ENCODE data around the gene CASP3.
"Not testable (repeated sequence)": the region's sequence is repeated elsewhere in the genome, so short reads cannot be mapped to it uniquely, and the experiment has no call there.

CASP3 gene

DNA sequence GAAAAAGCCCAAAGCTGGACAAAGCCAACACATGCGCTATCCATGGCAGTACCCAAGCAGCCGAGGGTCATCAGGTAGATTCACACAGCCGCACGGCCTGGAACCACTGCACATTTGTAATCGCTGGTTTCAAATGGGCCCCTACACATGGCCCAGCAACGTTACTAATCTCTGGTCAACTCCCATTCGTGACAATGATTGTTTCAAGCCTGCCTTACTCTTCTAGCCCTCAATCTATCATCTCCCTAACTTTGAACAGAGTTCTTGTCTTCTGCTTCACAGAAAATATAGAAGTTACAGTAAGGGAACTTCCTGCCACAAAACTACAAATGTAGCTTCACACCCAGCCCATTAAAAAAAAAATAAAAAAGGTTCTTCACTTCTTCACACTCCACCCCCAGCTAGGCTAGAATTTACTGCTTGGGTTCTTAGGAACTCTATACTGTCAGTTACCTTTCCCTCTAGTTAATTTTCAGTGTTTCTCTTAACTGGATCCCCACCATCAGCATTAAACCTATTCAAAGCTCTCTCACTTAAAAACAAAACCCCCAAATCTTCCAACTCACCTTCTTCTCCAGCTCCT, 24.2 kb downstream of the CASP3 start:
- Histone ChIP-seq H3K36me3 (ENCODE audit: control insufficient read depth, insufficient read depth, low read length) (peaks cover 3% of the 10 kb centered on the region), H3K4me3 (replicated peaks; ENCODE audit: low read depth, low read length) (no peak overlapping the region), H3K27me3 (replicated peaks; ENCODE audit: control insufficient read depth, insufficient read depth, low read length) (no peaks in the 10 kb centered on the region)
- TF ChIP-seq, protein P1, sequence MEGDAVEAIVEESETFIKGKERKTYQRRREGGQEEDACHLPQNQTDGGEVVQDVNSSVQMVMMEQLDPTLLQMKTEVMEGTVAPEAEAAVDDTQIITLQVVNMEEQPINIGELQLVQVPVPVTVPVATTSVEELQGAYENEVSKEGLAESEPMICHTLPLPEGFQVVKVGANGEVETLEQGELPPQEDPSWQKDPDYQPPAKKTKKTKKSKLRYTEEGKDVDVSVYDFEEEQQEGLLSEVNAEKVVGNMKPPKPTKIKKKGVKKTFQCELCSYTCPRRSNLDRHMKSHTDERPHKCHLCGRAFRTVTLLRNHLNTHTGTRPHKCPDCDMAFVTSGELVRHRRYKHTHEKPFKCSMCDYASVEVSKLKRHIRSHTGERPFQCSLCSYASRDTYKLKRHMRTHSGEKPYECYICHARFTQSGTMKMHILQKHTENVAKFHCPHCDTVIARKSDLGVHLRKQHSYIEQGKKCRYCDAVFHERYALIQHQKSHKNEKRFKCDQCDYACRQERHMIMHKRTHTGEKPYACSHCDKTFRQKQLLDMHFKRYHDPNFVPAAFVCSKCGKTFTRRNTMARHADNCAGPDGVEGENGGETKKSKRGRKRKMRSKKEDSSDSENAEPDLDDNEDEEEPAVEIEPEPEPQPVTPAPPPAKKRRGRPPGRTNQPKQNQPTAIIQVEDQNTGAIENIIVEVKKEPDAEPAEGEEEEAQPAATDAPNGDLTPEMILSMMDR (IDR thresholded peaks at IDR 0.05; ENCODE audit: insufficient read depth, low read length, poor library complexity, severe bottlenecking), result no peak
- DNase-seq (ENCODE audit: extremely low read depth, insufficient read length), result no peak

DNA sequence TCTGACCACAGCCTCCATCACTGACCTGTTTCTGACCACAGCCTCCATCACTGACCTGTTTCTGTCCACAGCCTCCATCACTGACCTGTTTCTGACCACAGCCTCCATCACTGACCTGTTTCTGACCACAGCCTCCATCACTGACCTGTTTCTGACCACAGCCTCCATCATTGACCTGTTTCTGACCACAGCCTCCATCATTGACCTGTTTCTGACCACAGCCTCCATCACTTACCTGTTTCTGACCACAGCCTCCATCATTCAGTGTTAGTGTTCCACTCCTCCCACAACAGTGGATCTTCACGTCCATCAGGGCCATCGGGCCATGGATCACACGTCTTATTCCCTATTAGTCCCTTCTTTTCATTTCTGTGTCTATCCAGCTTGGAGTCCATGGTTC, 24.7 kb downstream of the CASP3 start:
- not testable (repeated sequence) for H3K36me3 ChIP-seq (ENCODE audit: control insufficient read depth, insufficient read depth, low read length); DNase-seq (ENCODE audit: extremely low read depth, insufficient read length); H3K4me3 ChIP-seq (replicated peaks; ENCODE audit: low read depth, low read length)

DNA sequence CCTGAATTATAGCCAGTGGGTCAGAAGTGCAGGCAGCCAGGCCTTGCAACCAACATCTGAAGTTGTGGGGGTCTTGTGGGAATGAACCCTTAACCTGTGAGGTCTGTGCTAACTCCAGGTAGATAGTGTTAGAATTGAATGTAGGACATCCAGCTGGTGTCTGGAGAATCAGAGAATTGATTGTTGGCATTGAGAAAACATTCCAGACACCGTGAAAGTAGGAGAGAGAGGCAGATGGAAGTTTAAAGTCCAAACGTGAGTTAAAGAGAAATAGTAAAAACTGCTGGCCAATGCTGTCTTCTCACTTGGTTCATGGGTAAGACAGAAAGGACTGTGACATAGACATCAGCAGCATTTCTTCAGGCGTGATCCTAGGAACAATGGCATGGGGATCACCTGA, 27.7 kb downstream of the CASP3 start:
- Histone ChIP-seq H3K4me3 (replicated peaks; ENCODE audit: low read depth, low read length) (no peak overlapping the region), H3K27me3 (replicated peaks; ENCODE audit: control insufficient read depth, insufficient read depth, low read length) (no peaks in the 10 kb centered on the region), H3K36me3 (ENCODE audit: control insufficient read depth, insufficient read depth, low read length) (no peaks in the 10 kb centered on the region)
- TF ChIP-seq, protein P1 (IDR thresholded peaks at IDR 0.05; ENCODE audit: insufficient read depth, low read length, poor library complexity, severe bottlenecking), result no peak
- no peak for DNase-seq (ENCODE audit: extremely low read depth, insufficient read length)

More for the DNA sequence above, 24.7 kb downstream of the CASP3 start:
- H3K27me3 ChIP-seq (replicated peaks; ENCODE audit: control insufficient read depth, insufficient read depth, low read length), result not testable (repeated sequence)

DNA sequence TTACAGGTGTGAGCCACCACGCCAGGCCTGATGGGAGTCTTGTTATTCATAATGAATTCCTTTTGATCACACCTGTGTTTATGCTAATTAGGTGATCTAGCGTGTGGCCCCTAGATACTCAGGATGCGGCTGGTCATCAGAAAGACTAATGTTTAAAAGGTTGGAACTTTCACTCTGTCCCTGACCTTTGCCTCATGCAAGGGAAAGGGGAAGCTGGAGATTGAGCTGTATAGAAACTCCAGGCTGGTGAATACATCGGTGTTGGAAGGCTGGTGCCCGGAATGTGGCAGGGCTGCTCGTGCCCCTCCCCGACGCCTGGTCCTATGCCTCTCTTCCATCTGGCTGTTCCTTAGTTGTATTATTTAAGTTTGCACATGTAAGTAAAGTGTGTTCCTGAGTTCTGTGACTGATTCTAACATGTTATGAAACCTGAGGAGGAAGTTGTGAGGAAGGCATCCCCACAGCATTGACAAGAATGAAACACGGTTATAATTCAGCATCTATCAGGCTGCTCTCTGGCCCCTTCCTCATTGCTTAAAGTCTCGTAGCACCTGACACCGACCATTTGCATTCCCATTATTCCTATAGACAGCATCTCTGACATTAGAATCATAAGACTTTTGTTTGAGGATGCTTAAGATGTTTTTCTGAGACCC, 28.9 kb downstream of the CASP3 start:
- Histone ChIP-seq H3K27me3 (replicated peaks; ENCODE audit: control insufficient read depth, insufficient read depth, low read length) (no peaks in the 10 kb centered on the region), H3K4me3 (replicated peaks; ENCODE audit: low read depth, low read length) (no peak overlapping the region), H3K36me3 (ENCODE audit: control insufficient read depth, insufficient read depth, low read length) (no peaks in the 10 kb centered on the region)
- no peak for DNase-seq (ENCODE audit: extremely low read depth, insufficient read length)
- TF ChIP-seq, protein P1 (IDR thresholded peaks at IDR 0.05; ENCODE audit: insufficient read depth, low read length, poor library complexity, severe bottlenecking), result no peak

DNA sequence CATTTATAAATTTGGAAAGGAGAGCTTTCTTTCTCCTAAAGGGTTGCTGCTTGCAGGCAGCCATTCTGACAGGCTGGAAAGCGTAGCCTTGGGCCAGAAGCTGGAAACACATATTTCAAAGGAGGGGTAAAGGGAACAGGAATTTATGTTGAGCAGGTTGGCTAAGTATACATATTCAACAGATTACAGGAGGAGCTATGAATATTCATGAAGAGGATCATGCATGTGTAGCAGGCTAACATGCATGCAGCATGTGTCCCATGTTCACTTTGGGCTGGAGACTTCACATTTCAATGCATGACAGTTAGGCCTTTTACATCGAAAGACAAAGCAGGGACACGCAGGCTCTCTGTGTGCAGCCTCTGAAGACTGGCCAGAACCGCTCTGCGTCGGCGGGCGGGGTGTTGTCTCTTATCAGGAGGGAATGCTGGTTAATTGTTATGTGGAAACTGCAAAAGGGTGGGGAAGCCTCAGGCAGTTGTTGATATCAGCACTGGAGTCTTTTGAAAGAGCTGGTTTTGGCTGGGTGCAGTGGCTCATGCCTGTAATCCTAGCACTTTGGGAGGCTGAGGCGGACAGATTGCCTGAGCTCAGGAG, 31.5 kb downstream of the CASP3 start:
- TF ChIP-seq, protein P1 (IDR thresholded peaks at IDR 0.05; ENCODE audit: insufficient read depth, low read length, poor library complexity, severe bottlenecking), result no peak
- DNase-seq (ENCODE audit: extremely low read depth, insufficient read length), result no peak
- H3K4me3 ChIP-seq (replicated peaks; ENCODE audit: low read depth, low read length), result no peak overlapping the region
- H3K36me3 ChIP-seq (ENCODE audit: control insufficient read depth, insufficient read depth, low read length), result no peaks in the 10 kb centered on the region
- no peaks in the 10 kb centered on the region for H3K27me3 ChIP-seq (replicated peaks; ENCODE audit: control insufficient read depth, insufficient read depth, low read length)
